ENCODE results near the gene GFI1. TPM values are rescaled to one million over a fixed set of nuclear protein-coding genes. Genes with fewer than 3 reads are reported as not detected.
A peak's percentile ranks its signal among the peaks of the same experiment; 100 is the strongest.
"Not testable (repeated sequence)": the region's sequence is repeated elsewhere in the genome, so short reads cannot be mapped to it uniquely, and the experiment has no call there.

GFI1 gene
- total RNA-seq, 1 experiment from 2014 or later: 3.2 TPM

DNA sequence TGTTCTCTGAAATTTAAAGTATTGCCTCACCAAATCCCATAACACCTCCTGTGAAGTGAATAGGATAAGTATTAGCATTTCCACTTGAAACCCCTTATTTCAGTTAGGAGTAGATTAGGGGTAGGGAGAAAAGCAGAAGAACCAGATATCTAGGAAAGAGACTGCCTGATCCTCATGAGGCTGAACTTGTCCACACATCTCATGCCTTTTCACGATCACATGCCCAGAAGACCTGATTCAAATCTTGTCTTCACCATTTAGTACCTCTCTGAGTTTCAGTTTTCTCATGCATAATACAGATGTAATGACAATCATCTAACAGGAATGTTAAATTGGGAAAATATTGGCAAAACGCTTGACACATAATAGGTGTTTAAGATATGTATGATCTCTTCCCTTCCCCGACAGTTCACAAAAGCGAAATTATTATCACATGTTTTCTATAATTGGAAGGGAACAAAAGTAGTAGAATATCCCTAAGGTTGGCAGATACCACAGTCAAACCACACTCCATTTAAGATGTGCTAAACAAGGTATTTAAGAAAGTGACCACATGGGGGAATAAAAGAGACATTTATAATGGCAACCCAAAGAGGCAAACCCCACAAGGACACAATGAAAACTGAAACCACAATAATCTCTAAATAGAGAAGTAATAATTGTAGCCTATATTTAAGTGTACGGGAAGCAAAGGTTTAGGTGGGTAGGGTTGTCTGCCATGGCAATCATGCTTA is 25.2 kb downstream of the GFI1 start:
- no peak overlapping the region for H3K27ac ChIP-seq

GRCh38 chr1:92459871-92460320 is 26.8 kb downstream of the GFI1 start:
- no peak overlapping the region for H3K27ac ChIP-seq
- no peaks in the 10 kb centered on the region for H3K36me3 ChIP-seq
- no peak for DNase-seq
- H3K9me3 ChIP-seq (replicated peaks): no peaks in the 10 kb centered on the region
- H3K27me3 ChIP-seq: no peaks in the 10 kb centered on the region
- H3K4me3 ChIP-seq: no peak overlapping the region
- H3K4me1 ChIP-seq: no peaks in the 10 kb centered on the region

More for the DNA sequence above, 25.2 kb downstream of the GFI1 start:
- no peak for DNase-seq
- no peaks in the 10 kb centered on the region for H3K36me3 ChIP-seq
- H3K4me3 ChIP-seq: no peak overlapping the region
- no peaks in the 10 kb centered on the region for H3K4me1 ChIP-seq
- H3K27me3 ChIP-seq: no peaks in the 10 kb centered on the region
- no peaks in the 10 kb centered on the region for H3K9me3 ChIP-seq (replicated peaks)

- Histone ChIP-seq H3K27ac (no peak overlapping the region), H3K27me3 (no peaks in the 10 kb centered on the region), H3K36me3 (no peaks in the 10 kb centered on the region), H3K9me3 (replicated peaks) (no peaks in the 10 kb centered on the region), H3K4me3 (no peak overlapping the region), H3K4me1 (no peaks in the 10 kb centered on the region)
- no peak for DNase-seq
These were observed 28.6 kb downstream of the GFI1 start for GRCh38 chr1:92458146-92458545.

GRCh38 chr1:92447976-92448375 is 38.7 kb downstream of the GFI1 start:
- Histone ChIP-seq H3K4me3 (no peak overlapping the region), H3K27me3 (no peaks in the 10 kb centered on the region), H3K27ac (no peak overlapping the region), H3K9me3 (replicated peaks) (no peaks in the 10 kb centered on the region), H3K36me3 (no peaks in the 10 kb centered on the region), H3K4me1 (peaks cover 9% of the 10 kb centered on the region; the same call in 1 of the 2 replicates)
- DNase-seq: no peak

GRCh38 chr1:92447033-92447681 is 39.6 kb downstream of the GFI1 start:
- Histone ChIP-seq H3K4me1 (peaks cover 13% of the 10 kb centered on the region; the same call in 1 of the 2 replicates), H3K27ac (no peak overlapping the region), H3K27me3 (no peaks in the 10 kb centered on the region), H3K4me3 (no peak overlapping the region), H3K9me3 (replicated peaks) (no peaks in the 10 kb centered on the region), H3K36me3 (no peaks in the 10 kb centered on the region)
- no peak for DNase-seq

DNA sequence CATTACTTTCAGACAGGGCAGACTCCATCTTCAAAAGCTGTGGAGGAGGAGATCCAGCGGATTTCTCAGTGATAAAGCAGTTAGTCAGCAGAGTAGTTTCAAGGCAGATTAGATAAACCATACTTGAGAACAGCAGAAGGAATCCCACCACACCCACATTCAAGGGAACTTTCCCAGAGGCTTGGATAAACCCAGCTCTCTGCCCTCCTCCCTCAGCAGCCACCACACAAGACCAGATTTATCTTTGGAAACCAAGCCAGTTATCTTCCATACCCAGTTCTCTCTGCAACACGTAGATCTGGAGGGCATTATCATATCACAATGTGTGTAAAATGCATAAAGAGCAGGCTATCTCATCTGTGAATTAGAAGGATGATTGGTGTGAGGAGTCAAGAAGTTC is 40.2 kb downstream of the GFI1 start:
- Histone ChIP-seq H3K4me3 (no peak overlapping the region), H3K9me3 (replicated peaks) (no peaks in the 10 kb centered on the region), H3K4me1 (peaks cover 13% of the 10 kb centered on the region; the same call in 1 of the 2 replicates), H3K27ac (no peak overlapping the region), H3K27me3 (no peaks in the 10 kb centered on the region), H3K36me3 (no peaks in the 10 kb centered on the region)
- DNase-seq: no peak

- no peak for DNase-seq
- Histone ChIP-seq H3K36me3 (no peaks in the 10 kb centered on the region), H3K9me3 (replicated peaks) (no peaks in the 10 kb centered on the region), H3K4me3 (no peak overlapping the region), H3K27ac (no peak overlapping the region), H3K27me3 (no peaks in the 10 kb centered on the region), H3K4me1 (peaks cover 17% of the 10 kb centered on the region)
These were observed 40.9 kb downstream of the GFI1 start for GRCh38 chr1:92445865-92446264.

GRCh38 chr1:92444351-92444750 is 42.4 kb downstream of the GFI1 start:
- no peak for DNase-seq
- Histone ChIP-seq H3K27me3 (no peaks in the 10 kb centered on the region), H3K4me1 (peaks cover 17% of the 10 kb centered on the region), H3K4me3 (no peak overlapping the region), H3K9me3 (replicated peaks) (no peaks in the 10 kb centered on the region), H3K36me3 (no peaks in the 10 kb centered on the region), H3K27ac (no peak overlapping the region)

DNA sequence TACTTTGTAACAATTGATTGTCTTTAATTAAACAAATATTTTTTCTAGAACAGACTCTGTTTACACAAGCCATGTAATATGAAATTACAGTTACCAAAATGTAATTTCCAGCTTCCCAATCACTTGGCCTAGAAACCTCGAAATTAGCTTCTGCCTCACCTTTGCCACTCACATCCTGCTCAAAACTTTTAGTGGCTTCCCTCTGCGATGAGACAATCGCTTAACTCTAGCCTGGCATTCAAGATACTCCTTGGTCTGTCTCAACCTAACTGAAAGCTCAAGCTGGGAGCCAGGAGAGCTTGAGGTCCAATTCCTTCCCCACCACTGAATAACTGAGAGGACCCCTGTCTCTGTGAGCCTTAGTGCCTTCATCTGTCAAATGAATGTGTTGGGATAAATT is 42.8 kb downstream of the GFI1 start:
- no peak for DNase-seq
- peaks cover 17% of the 10 kb centered on the region for H3K4me1 ChIP-seq
- no peaks in the 10 kb centered on the region for H3K36me3 ChIP-seq
- no peaks in the 10 kb centered on the region for H3K9me3 ChIP-seq (replicated peaks)
- no peaks in the 10 kb centered on the region for H3K27me3 ChIP-seq
- no peak overlapping the region for H3K4me3 ChIP-seq
- no peak overlapping the region for H3K27ac ChIP-seq

GRCh38 chr1:92442351-92442750 is 44.4 kb downstream of the GFI1 start:
- Histone ChIP-seq H3K4me1 (peaks cover 17% of the 10 kb centered on the region), H3K4me3 (peak overlapping the region; percentile 69), H3K36me3 (no peaks in the 10 kb centered on the region), H3K9me3 (replicated peaks) (no peaks in the 10 kb centered on the region), H3K27me3 (no peaks in the 10 kb centered on the region), H3K27ac (peak overlapping the region; percentile 92)
- DNase-seq: peak in 1 of 2 experiments; percentile 13

DNA sequence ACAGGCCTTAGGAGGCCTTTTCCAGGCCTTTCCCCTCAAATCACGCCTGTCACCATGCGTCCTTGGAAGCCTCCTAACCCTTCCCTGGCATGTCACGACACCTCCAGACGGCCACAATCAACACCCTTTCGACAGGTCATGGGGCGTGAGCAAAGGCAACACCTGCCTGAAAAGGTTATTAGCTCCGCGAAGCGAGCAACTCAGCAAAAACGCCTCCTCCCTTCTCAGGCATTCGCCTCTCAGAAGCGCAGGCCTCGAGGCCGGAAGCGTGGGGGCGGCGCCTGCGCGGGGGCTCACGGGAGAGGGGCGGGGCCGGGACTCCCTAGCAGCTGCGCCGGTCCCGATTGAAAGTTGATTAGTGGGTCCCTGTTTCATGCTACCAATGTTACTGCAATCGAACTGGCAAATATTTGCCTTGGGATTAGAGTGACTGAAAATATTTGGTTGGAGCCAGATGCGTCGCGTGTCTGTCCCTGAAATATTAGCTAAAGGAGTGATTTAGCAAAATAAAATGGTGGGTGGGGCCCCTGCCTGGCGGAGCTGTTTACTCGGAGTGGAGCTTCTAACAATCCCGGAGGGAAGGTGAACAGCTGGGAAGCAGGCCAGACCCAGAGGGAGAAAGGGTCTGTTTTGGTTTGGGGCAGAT is 44.9 kb downstream of the GFI1 start:
- no peaks in the 10 kb centered on the region for H3K27me3 ChIP-seq
- peak overlapping the region; percentile 92 for H3K27ac ChIP-seq
- no peaks in the 10 kb centered on the region for H3K9me3 ChIP-seq (replicated peaks)
- H3K4me1 ChIP-seq: peaks cover 17% of the 10 kb centered on the region
- no peaks in the 10 kb centered on the region for H3K36me3 ChIP-seq
- DNase-seq: peak; percentile 84 to 89
- H3K4me3 ChIP-seq: peak overlapping the region; percentile 69

GRCh38 chr1:92441316-92441696 is 45.4 kb downstream of the GFI1 start:
- peak overlapping the region; percentile 92 for H3K27ac ChIP-seq
- no peaks in the 10 kb centered on the region for H3K36me3 ChIP-seq
- H3K9me3 ChIP-seq (replicated peaks): no peaks in the 10 kb centered on the region
- peaks cover 17% of the 10 kb centered on the region for H3K4me1 ChIP-seq
- DNase-seq: no peak
- H3K27me3 ChIP-seq: no peaks in the 10 kb centered on the region
- peak overlapping the region; percentile 69 for H3K4me3 ChIP-seq

DNA sequence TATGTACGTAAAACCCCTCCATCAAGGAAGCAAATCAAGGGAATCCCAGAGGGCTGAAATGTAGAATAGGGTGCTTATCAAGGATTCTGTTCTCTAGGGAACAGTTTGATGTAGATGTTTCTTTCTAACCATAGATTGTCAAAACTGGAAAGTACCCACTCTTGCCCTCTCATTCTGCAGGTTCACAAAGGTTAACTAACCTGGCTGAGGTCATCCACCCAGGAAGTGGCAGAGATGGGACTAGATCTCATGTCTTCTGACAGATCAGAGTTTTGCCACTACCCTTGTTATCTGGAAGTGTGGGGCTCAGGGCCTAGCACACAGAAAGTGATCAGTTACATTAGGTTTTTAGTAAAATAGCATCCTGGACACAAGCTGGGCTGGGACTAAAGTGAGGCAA is 47.4 kb downstream of the GFI1 start:
- DNase-seq: no peak
- H3K4me1 ChIP-seq: peaks cover 12% of the 10 kb centered on the region
- H3K27me3 ChIP-seq: no peaks in the 10 kb centered on the region
- no peaks in the 10 kb centered on the region for H3K36me3 ChIP-seq
- no peak overlapping the region for H3K27ac ChIP-seq
- no peak overlapping the region for H3K4me3 ChIP-seq
- peaks cover 5% of the 10 kb centered on the region for H3K9me3 ChIP-seq (replicated peaks)

DNA sequence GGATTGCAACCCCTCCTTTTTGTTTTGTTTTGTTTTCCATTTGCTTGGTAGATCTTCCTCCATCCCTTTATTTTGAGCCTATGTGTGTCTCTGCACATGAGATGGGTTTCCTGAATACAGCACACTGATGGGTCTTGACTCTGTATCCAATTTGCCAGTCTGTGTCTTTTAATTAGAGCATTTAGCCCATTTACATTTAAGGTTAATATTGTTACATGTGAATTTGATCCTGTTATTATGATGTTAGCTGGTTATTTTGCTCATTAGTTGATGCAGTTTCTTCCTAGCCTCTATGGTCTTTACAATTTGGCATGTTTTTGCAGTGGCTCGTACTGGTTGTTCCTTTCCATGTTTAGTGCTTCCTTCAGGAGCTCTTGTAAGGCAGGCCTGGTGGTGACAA is 52.2 kb downstream of the GFI1 start:
- peaks cover 15% of the 10 kb centered on the region for H3K9me3 ChIP-seq (replicated peaks)
- H3K27me3 ChIP-seq, H3K27ac ChIP-seq, H3K36me3 ChIP-seq, DNase-seq, H3K4me3 ChIP-seq, H3K4me1 ChIP-seq: not testable (repeated sequence)

DNA sequence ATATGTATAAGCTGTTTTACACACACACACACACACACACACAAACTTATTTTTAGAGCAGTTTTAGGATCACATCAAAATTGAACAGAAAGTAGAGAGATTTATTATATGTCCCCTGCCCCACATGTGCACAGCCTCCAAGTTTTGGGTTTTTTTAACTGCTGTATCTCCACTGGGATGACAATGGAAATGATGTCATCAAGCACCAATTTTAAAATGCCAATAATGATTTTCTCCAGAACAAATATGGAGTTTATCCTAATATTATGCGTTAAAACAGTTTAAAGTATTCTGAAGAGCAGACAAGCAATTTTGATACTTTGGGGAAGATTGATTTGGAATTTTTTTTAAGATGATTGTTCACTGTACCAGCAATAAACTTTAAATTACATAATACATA is 56.7 kb downstream of the GFI1 start:
- H3K36me3 ChIP-seq: no peaks in the 10 kb centered on the region
- H3K27ac ChIP-seq: no peak overlapping the region
- peaks cover 12% of the 10 kb centered on the region for H3K9me3 ChIP-seq (replicated peaks)
- DNase-seq: no peak
- no peaks in the 10 kb centered on the region for H3K27me3 ChIP-seq
- H3K4me3 ChIP-seq: no peak overlapping the region
- H3K4me1 ChIP-seq: peaks cover 12% of the 10 kb centered on the region
